Panc1 (cell line): ENCODE data around the gene S1PR2.

Experiments used
- CTCF ChIP-seq: fragments of 450-650 bp; IDR thresholded peaks from 2 replicates; pipeline ENCODE4 v1.5.1; 2017; ENCODE audit warnings: mild to moderate bottlenecking
- POLR2AphosphoS5 ChIP-seq: IDR thresholded peaks from 2 replicates; pipeline ENCODE4 v1.6.1; 2012; ENCODE audit warnings: mild to moderate bottlenecking, low read depth, low read length, moderate library complexity
- REST ChIP-seq, 2 experiments: IDR thresholded peaks; 2 replicates each; pipeline ENCODE4 v1.6.1; 2011 to 2012; ENCODE audit warnings: low read depth in 2 of 2, control low read depth in 1 of 2, low read length in 1 of 2, mild to moderate bottlenecking in 1 of 2, moderate library complexity in 1 of 2; ENCODE audit not compliant: insufficient read depth in 1 of 2
- SIN3A ChIP-seq: IDR thresholded peaks from 2 replicates; pipeline ENCODE4 v1.6.1; 2012; ENCODE audit warnings: low read depth, mild to moderate bottlenecking, low read length, moderate library complexity, borderline replicate concordance; ENCODE audit not compliant: insufficient read depth
- TCF7L2 ChIP-seq: IDR thresholded peaks from 2 replicates; pipeline ENCODE4 v1.6.1; 2011; ENCODE audit warnings: mild to moderate bottlenecking, low read depth, low read length, inconsistent platforms

- TF ChIP-seq REST (IDR thresholded peaks at IDR 0.05; ENCODE audit: insufficient read depth in 1 of 2, low read depth in 2 of 2, low read length in 1 of 2), result no peak
- TF ChIP-seq CTCF, result no peak
- no peak for TF ChIP-seq POLR2AphosphoS5
- no peak for TF ChIP-seq TCF7L2
- TF ChIP-seq SIN3A, result no peak
These were observed 50.7 kb downstream of the S1PR2 start for GRCh38 chr19:10180459-10180858.
